ENCODE results near the gene BCL2L2. TPM values are rescaled to one million over a fixed set of nuclear protein-coding genes. Genes with fewer than 3 reads are reported as not detected.

The BCL2L2 gene
- total RNA-seq, 1 donor from 2014 or later: 21.4 TPM

DNA sequence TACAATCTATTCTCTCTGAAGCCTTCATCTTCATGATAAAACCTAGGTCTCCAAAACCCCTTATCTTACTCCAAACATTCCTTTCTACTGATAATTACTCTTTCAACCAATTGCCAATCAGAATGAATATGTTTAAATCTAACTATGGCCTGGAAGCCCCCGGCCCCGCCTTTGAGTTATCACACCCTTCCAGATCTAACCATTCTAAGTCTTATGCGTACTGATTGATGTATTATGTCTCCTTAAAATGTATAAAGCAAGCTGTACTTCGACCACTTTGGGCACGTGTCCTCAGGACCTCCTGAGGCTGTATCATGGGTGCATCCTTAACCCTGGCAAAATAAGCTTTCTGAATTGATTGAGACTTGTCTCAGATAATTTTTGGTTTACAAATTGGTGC is 29.0 kb downstream of the BCL2L2 start:
- Histone ChIP-seq H3K36me3 (ENCODE audit: insufficient read depth, low read length) (no peaks in the 10 kb centered on the region), H2AFZ (ENCODE audit: low read depth, low read length) (no peak overlapping the region), H3K4me2 (ENCODE audit: low read length) (no peak overlapping the region), H3K9me3 (ENCODE audit: insufficient read depth, low read depth, low read length) (no peaks in the 10 kb centered on the region), H3K9ac (ENCODE audit: low read length) (no peak overlapping the region), H4K20me1 (ENCODE audit: insufficient read depth, low read length) (no peaks in the 10 kb centered on the region), H3K27ac (ENCODE audit: low read depth, low read length) (no peak overlapping the region), H3K79me2 (ENCODE audit: insufficient read depth, low read length) (no peaks in the 10 kb centered on the region), H3K27me3 (ENCODE audit: insufficient read depth, low read length) (peaks cover 2% of the 10 kb centered on the region), H3K4me1 (ENCODE audit: insufficient read depth, low read length) (no peaks in the 10 kb centered on the region), H3K4me3 (ENCODE audit: insufficient read depth, low read depth, low read length) (no peak overlapping the region)
- Mint-ChIP-seq H3K4me3 (ENCODE audit: unreplicated experiment) (no peak overlapping the region), H3K4me1 (ENCODE audit: low read depth, unreplicated experiment) (no peaks in the 10 kb centered on the region), H3K36me3 (ENCODE audit: low read depth, unreplicated experiment) (no peaks in the 10 kb centered on the region), H3K27me3 (ENCODE audit: low read depth, unreplicated experiment) (peaks cover 13% of the 10 kb centered on the region), H3K27ac (ENCODE audit: unreplicated experiment) (no peak overlapping the region), H3K9me3 (ENCODE audit: unreplicated experiment) (no peaks in the 10 kb centered on the region)
- TF ChIP-seq, protein P1, sequence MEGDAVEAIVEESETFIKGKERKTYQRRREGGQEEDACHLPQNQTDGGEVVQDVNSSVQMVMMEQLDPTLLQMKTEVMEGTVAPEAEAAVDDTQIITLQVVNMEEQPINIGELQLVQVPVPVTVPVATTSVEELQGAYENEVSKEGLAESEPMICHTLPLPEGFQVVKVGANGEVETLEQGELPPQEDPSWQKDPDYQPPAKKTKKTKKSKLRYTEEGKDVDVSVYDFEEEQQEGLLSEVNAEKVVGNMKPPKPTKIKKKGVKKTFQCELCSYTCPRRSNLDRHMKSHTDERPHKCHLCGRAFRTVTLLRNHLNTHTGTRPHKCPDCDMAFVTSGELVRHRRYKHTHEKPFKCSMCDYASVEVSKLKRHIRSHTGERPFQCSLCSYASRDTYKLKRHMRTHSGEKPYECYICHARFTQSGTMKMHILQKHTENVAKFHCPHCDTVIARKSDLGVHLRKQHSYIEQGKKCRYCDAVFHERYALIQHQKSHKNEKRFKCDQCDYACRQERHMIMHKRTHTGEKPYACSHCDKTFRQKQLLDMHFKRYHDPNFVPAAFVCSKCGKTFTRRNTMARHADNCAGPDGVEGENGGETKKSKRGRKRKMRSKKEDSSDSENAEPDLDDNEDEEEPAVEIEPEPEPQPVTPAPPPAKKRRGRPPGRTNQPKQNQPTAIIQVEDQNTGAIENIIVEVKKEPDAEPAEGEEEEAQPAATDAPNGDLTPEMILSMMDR (IDR thresholded peaks at IDR 0.05; ENCODE audit: insufficient read depth, low read depth, low read length): no peak
- no peak for TF ChIP-seq EZH2 (IDR thresholded peaks at IDR 0.05; ENCODE audit: insufficient read depth, low read length)
- FAIRE-seq (no peak), DNase-seq (ENCODE audit: low read depth) (no peak)

DNA sequence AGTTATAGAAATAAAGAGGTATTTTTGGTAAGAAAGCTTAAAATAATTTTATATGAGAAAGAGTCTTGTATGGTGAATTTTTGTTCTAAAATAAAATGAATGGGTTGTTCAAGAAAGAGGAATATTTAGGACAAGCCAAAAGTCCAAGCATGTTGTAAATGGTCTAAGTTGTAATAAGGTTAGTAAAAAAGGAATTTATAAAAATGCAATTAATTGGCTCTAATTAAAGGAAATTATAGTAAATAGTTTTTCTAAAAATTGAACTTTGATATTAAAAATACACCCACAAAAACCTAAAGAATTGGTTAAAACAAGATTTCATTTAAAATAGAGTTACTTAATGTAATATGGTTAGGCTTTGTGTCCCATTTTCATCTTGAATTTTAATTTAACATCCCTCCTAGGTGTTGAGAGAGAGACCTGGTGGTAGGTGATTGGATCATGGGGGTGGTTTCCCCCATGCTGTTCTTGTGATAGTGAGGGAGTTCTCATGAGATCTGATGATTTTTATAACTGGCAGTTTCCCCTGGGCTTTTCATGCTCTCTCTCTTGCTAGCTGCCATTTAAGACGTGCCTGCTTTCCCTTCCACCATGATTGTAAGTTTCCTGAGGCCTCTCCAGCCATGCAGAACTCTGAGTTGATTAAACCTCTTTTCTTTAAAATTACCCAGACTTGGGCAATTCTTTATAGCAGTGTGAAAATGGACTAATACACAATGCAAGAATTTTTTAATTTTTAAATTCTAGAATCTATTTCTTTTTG is 33.1 kb downstream of the BCL2L2 start:
- no peak overlapping the region for H3K4me3 Mint-ChIP-seq (ENCODE audit: unreplicated experiment)
- no peak overlapping the region for H3K27ac Mint-ChIP-seq (ENCODE audit: unreplicated experiment)
- no peaks in the 10 kb centered on the region for H3K36me3 Mint-ChIP-seq (ENCODE audit: low read depth, unreplicated experiment)
- no peak for TF ChIP-seq EZH2 (IDR thresholded peaks at IDR 0.05; ENCODE audit: insufficient read depth, low read length)
- TF ChIP-seq, protein P1 (IDR thresholded peaks at IDR 0.05; ENCODE audit: insufficient read depth, low read depth, low read length): no peak
- H3K36me3 ChIP-seq (ENCODE audit: insufficient read depth, low read length): no peaks in the 10 kb centered on the region
- no peaks in the 10 kb centered on the region for H3K9me3 ChIP-seq (ENCODE audit: insufficient read depth, low read depth, low read length)
- no peak for FAIRE-seq
- H3K4me2 ChIP-seq (ENCODE audit: low read length): no peak overlapping the region
- H3K27me3 ChIP-seq (ENCODE audit: insufficient read depth, low read length): peaks cover 5% of the 10 kb centered on the region
- no peak overlapping the region for H3K27ac ChIP-seq (ENCODE audit: low read depth, low read length)
- no peaks in the 10 kb centered on the region for H3K4me1 Mint-ChIP-seq (ENCODE audit: low read depth, unreplicated experiment)
- no peak overlapping the region for H3K4me3 ChIP-seq (ENCODE audit: insufficient read depth, low read depth, low read length)
- no peak overlapping the region for H2AFZ ChIP-seq (ENCODE audit: low read depth, low read length)
- no peaks in the 10 kb centered on the region for H3K4me1 ChIP-seq (ENCODE audit: insufficient read depth, low read length)
- H3K9me3 Mint-ChIP-seq (ENCODE audit: unreplicated experiment): no peaks in the 10 kb centered on the region
- peaks cover 4% of the 10 kb centered on the region for H3K27me3 Mint-ChIP-seq (ENCODE audit: low read depth, unreplicated experiment)
- DNase-seq (ENCODE audit: low read depth): no peak
- H3K79me2 ChIP-seq (ENCODE audit: insufficient read depth, low read length): no peaks in the 10 kb centered on the region
- H4K20me1 ChIP-seq (ENCODE audit: insufficient read depth, low read length): no peaks in the 10 kb centered on the region
- H3K9ac ChIP-seq (ENCODE audit: low read length): no peak overlapping the region

DNA sequence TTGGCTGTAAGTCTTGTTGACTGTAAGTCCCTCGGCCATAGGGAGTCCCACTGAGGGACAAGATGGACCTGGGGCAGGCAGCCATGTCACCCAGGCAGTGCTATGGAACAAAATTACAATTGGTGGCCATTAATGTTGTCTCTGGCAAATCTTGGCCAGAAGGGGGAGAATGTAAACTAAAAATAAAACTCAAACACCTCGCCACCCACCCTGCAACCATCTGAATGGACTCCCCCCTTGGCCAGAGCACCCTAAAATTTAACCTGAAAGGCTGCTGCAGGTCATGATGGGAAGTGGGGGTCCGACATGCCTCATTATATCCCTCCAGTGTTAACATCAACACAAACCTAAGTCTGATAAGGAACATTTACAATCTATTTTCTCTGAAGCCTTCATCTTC is 37.8 kb downstream of the BCL2L2 start:
- Histone ChIP-seq H3K36me3 (ENCODE audit: insufficient read depth, low read length) (no peaks in the 10 kb centered on the region), H4K20me1 (ENCODE audit: insufficient read depth, low read length) (no peaks in the 10 kb centered on the region), H3K4me1 (ENCODE audit: insufficient read depth, low read length) (no peaks in the 10 kb centered on the region), H3K9ac (ENCODE audit: low read length) (no peak overlapping the region), H3K79me2 (ENCODE audit: insufficient read depth, low read length) (no peaks in the 10 kb centered on the region), H3K27ac (ENCODE audit: low read depth, low read length) (no peak overlapping the region), H2AFZ (ENCODE audit: low read depth, low read length) (no peak overlapping the region), H3K27me3 (ENCODE audit: insufficient read depth, low read length) (peaks cover 3% of the 10 kb centered on the region), H3K4me2 (ENCODE audit: low read length) (no peak overlapping the region), H3K9me3 (ENCODE audit: insufficient read depth, low read depth, low read length) (no peaks in the 10 kb centered on the region), H3K4me3 (ENCODE audit: insufficient read depth, low read depth, low read length) (no peak overlapping the region)
- Mint-ChIP-seq H3K4me1 (ENCODE audit: low read depth, unreplicated experiment) (no peaks in the 10 kb centered on the region), H3K27me3 (ENCODE audit: low read depth, unreplicated experiment) (peaks cover under 1% of the 10 kb centered on the region), H3K36me3 (ENCODE audit: low read depth, unreplicated experiment) (peaks cover 13% of the 10 kb centered on the region), H3K27ac (ENCODE audit: unreplicated experiment) (no peak overlapping the region), H3K9me3 (ENCODE audit: unreplicated experiment) (no peaks in the 10 kb centered on the region), H3K4me3 (ENCODE audit: unreplicated experiment) (no peak overlapping the region)
- no peak for FAIRE-seq
- no peak for DNase-seq (ENCODE audit: low read depth)
- no peak for TF ChIP-seq EZH2 (IDR thresholded peaks at IDR 0.05; ENCODE audit: insufficient read depth, low read length)
- TF ChIP-seq, protein P1 (IDR thresholded peaks at IDR 0.05; ENCODE audit: insufficient read depth, low read depth, low read length): no peak

Measured in astrocyte (in vitro differentiated cells and primary cell).